Measurements from ENCODE around the gene TTC39B.

The TTC39B gene

DNA sequence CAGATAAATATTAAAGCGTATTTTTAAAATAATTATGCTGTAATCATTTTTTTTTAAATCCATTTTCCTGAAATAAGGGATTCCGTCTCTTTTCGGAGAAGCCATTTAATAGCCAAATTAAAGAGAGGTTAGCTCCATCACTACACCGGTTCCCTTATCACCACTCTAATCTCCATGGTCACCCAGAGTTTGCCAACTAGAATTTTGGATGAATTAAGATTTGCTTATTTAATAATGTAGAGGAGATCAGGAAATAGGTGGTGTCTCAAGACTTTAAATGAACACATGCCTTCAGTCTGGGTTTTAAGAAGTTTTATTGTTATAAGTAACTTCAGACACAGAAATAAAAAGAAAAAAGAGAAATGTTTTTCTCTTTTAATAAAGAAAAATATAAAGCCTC, 151.7 kb downstream of the TTC39B start:
- Histone ChIP-seq H3K27me3 (ENCODE audit: low read depth) (no peaks in the 10 kb centered on the region), H3K36me3 (replicated peaks) (no peaks in the 10 kb centered on the region), H3K4me1 (no peaks in the 10 kb centered on the region), H3K4me3 (no peak overlapping the region), H3K9me3 (no peaks in the 10 kb centered on the region)
- in situ Hi-C loops (cut with MboI; ENCODE audit: low sequenced_read_pairs), result no loop called here
- no peak for DNase-seq (ENCODE audit: low spot score in 2 of 2)

DNA sequence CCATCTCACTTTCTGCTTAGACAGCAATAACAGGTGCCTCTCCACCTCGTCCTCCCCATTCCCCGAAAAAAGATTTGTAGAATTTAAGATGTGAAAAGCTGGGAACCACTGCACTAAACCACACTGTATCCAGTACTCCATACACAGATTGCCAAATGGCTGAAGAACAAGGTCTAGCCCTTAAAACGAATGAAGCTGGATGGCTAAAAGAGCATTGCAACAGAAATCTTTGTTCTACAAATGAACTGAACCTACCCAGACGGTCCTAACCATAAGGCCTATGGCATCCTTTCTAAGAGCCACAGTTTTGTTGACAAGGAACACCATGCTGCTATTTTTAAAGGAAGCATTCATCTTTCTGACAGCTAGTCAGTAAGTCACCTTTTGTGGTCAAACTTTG, 152.3 kb downstream of the TTC39B start:
- Histone ChIP-seq H3K27me3 (ENCODE audit: low read depth) (no peaks in the 10 kb centered on the region), H3K4me3 (no peak overlapping the region), H3K9me3 (no peaks in the 10 kb centered on the region), H3K36me3 (replicated peaks) (no peaks in the 10 kb centered on the region), H3K4me1 (no peaks in the 10 kb centered on the region)
- in situ Hi-C loops (cut with MboI; ENCODE audit: low sequenced_read_pairs), result no loop called here
- no peak for DNase-seq (ENCODE audit: low spot score in 2 of 2)

- DNase-seq (ENCODE audit: low spot score in 2 of 2), result no peak
- Histone ChIP-seq H3K36me3 (replicated peaks) (no peaks in the 10 kb centered on the region), H3K27me3 (ENCODE audit: low read depth) (no peaks in the 10 kb centered on the region), H3K4me3 (no peak overlapping the region), H3K9me3 (no peaks in the 10 kb centered on the region), H3K4me1 (no peaks in the 10 kb centered on the region)
- in situ Hi-C loops (cut with MboI; ENCODE audit: low sequenced_read_pairs), result no loop called here
Measured at GRCh38 chr9:15153961-15154360, 153.1 kb downstream of the TTC39B start.

DNA sequence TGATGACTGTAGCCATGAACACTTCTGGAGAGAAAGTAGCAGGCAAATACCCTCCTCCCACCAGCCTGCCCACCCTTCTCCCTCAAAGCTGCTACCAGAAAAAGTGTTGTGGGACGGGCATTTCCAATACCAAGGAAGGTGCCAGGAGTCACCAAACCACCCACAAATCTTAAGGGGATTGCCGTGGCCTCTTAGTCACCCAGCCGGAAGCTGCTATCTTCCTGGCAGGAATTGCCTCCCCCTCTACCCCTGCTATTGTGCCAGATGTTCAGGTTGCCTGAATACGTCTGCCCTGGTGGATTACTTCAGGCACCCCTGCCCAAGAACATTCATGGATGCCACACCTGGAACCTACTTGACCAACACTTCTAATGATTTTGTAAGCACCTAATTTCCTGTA, 156.1 kb downstream of the TTC39B start:
- Histone ChIP-seq H3K4me1 (no peaks in the 10 kb centered on the region), H3K4me3 (no peak overlapping the region), H3K36me3 (replicated peaks) (no peaks in the 10 kb centered on the region), H3K27me3 (ENCODE audit: low read depth) (no peaks in the 10 kb centered on the region), H3K9me3 (no peaks in the 10 kb centered on the region)
- no peak for DNase-seq (ENCODE audit: low spot score in 2 of 2)
- in situ Hi-C loops (cut with MboI; ENCODE audit: low sequenced_read_pairs), result no loop called here

GRCh38 chr9:15149450-15149849, 157.6 kb downstream of the TTC39B start:
- Histone ChIP-seq H3K36me3 (replicated peaks) (no peaks in the 10 kb centered on the region; the same call in 1 of the 2 replicates), H3K9me3 (no peaks in the 10 kb centered on the region), H3K4me1 (no peaks in the 10 kb centered on the region), H3K27me3 (ENCODE audit: low read depth) (no peaks in the 10 kb centered on the region), H3K4me3 (no peak overlapping the region)
- DNase-seq (ENCODE audit: low spot score in 2 of 2), result no peak
- in situ Hi-C loops (cut with MboI; ENCODE audit: low sequenced_read_pairs), result no loop called here

DNA sequence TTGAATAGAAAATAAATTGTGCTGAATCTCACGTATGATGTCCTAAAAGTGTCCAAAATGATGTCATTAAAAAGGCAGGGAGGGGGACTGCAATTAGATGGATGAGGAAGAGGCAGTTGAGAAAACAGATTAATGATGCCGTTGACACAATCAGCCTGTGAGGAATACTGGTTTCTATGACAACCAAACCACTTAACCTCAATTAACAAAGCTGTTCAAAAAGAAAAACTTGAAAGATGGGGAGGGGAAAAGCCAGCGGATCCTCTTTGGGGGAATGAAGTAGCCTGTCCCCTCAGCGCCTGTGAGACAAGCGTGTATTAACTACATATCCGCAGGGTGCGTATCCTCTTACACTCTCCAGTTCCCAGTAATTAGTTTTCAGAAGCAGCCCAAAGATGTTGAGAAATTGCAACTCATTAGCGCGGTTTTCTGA, 160.7 kb downstream of the TTC39B start:
- Histone ChIP-seq H3K4me3 (no peak overlapping the region), H3K9me3 (no peaks in the 10 kb centered on the region), H3K4me1 (no peaks in the 10 kb centered on the region), H3K27me3 (ENCODE audit: low read depth) (no peaks in the 10 kb centered on the region; the same call in 1 of the 2 replicates), H3K36me3 (replicated peaks) (no peaks in the 10 kb centered on the region; the same call in 1 of the 2 replicates)
- no peak for DNase-seq (ENCODE audit: low spot score in 2 of 2)
- in situ Hi-C loops (cut with MboI; ENCODE audit: low sequenced_read_pairs), result no loop called here

DNA sequence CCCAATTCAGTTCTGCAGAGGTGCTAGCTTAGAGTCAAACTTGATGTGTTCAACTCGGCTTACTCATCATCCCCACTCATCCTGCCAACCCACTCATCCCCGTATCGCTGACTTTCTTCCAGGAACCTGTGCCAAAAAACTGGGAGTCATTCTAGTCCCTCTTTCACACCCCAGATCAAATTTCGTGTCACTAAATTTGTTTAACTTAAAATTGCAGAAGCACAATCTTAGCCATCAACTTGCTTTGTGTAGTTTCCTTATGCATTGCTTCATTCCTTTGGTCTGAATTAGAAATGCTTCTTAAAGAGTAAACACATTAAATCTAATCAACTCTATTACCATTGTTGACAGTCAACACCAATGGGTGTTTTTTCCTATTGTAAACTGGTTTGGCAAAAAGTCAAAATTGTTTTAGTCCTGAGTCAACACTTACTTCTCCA, 162.4 kb downstream of the TTC39B start:
- H3K27me3 ChIP-seq (ENCODE audit: low read depth), result no peaks in the 10 kb centered on the region; the same call in 1 of the 2 replicates
- DNase-seq (ENCODE audit: low spot score in 2 of 2), result no peak
- no peaks in the 10 kb centered on the region for H3K4me1 ChIP-seq
- no peak overlapping the region for H3K4me3 ChIP-seq
- no peaks in the 10 kb centered on the region for H3K9me3 ChIP-seq
- no peaks in the 10 kb centered on the region; the same call in 1 of the 2 replicates for H3K36me3 ChIP-seq (replicated peaks)
- in situ Hi-C loops (cut with MboI; ENCODE audit: low sequenced_read_pairs), result no loop called here

- Histone ChIP-seq H3K36me3 (replicated peaks) (no peaks in the 10 kb centered on the region; the same call in 1 of the 2 replicates), H3K9me3 (no peaks in the 10 kb centered on the region), H3K4me3 (no peak overlapping the region), H3K4me1 (no peaks in the 10 kb centered on the region), H3K27me3 (ENCODE audit: low read depth) (no peaks in the 10 kb centered on the region; the same call in 1 of the 2 replicates)
- DNase-seq (ENCODE audit: low spot score in 2 of 2), result no peak
- in situ Hi-C loops (cut with MboI; ENCODE audit: low sequenced_read_pairs), result no loop called here
Measured at GRCh38 chr9:15142878-15143534, 164.0 kb downstream of the TTC39B start.

DNA sequence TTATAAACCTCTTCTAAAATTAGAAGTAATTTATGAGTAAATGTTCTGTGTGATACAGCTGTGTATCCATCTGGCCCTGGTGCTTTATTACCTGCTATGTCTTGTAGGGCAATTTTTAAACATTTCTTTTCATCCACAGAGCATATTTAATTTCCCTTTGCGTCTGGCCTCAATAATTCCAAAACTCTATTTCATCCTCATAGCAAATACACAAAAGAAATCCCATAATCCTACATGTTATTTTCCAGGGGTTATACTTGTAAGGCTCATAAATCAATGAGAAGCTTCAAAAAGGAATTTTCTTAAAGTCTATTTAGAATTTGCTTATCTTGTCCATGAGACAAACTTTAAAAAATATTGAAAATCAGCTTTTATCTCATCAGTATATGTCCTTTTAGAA, 167.0 kb downstream of the TTC39B start:
- Histone ChIP-seq H3K9me3 (no peaks in the 10 kb centered on the region), H3K4me1 (peaks cover under 1% of the 10 kb centered on the region), H3K36me3 (replicated peaks) (no peaks in the 10 kb centered on the region; the same call in 1 of the 2 replicates), H3K4me3 (no peak overlapping the region), H3K27me3 (ENCODE audit: low read depth) (no peaks in the 10 kb centered on the region; the same call in 1 of the 2 replicates)
- DNase-seq (ENCODE audit: low spot score in 2 of 2), result no peak
- in situ Hi-C loops (cut with MboI; ENCODE audit: low sequenced_read_pairs), result no loop called here

- no peak for DNase-seq (ENCODE audit: low spot score in 2 of 2)
- H3K27me3 ChIP-seq (ENCODE audit: low read depth), result no peaks in the 10 kb centered on the region; the same call in 1 of the 2 replicates
- H3K36me3 ChIP-seq (replicated peaks), result no peaks in the 10 kb centered on the region
- no peaks in the 10 kb centered on the region for H3K9me3 ChIP-seq
- in situ Hi-C loops (cut with MboI; ENCODE audit: low sequenced_read_pairs), result no loop called here
- peaks cover 3% of the 10 kb centered on the region for H3K4me1 ChIP-seq
- no peak overlapping the region for H3K4me3 ChIP-seq
Measured at GRCh38 chr9:15139469-15139868, 167.5 kb downstream of the TTC39B start.

- DNase-seq (ENCODE audit: low spot score in 2 of 2), result no peak
- no peaks in the 10 kb centered on the region for H3K9me3 ChIP-seq
- peaks cover 3% of the 10 kb centered on the region for H3K4me1 ChIP-seq
- H3K36me3 ChIP-seq (replicated peaks), result no peaks in the 10 kb centered on the region
- H3K4me3 ChIP-seq, result no peak overlapping the region
- H3K27me3 ChIP-seq (ENCODE audit: low read depth), result no peaks in the 10 kb centered on the region; the same call in 1 of the 2 replicates
- in situ Hi-C loops (cut with MboI; ENCODE audit: low sequenced_read_pairs), result no loop called here
Measured at GRCh38 chr9:15138357-15138686, 168.7 kb downstream of the TTC39B start.

GRCh38 chr9:15137658-15138356, 169.2 kb downstream of the TTC39B start:
- H3K27me3 ChIP-seq (ENCODE audit: low read depth), result no peaks in the 10 kb centered on the region
- in situ Hi-C loops (cut with MboI; ENCODE audit: low sequenced_read_pairs), result no loop called here

GRCh38 chr9:15137089-15137488, 169.9 kb downstream of the TTC39B start:
- no peak overlapping the region for H3K4me3 ChIP-seq
- in situ Hi-C loops (cut with MboI; ENCODE audit: low sequenced_read_pairs), result no loop called here

More at GRCh38 chr9:15137658-15138356, 169.2 kb downstream of the TTC39B start:
- no peak overlapping the region for H3K4me3 ChIP-seq
- DNase-seq (ENCODE audit: low spot score in 2 of 2), result no peak
- H3K9me3 ChIP-seq, result no peaks in the 10 kb centered on the region
- peaks cover 3% of the 10 kb centered on the region for H3K4me1 ChIP-seq
- no peaks in the 10 kb centered on the region for H3K36me3 ChIP-seq (replicated peaks)

DNA sequence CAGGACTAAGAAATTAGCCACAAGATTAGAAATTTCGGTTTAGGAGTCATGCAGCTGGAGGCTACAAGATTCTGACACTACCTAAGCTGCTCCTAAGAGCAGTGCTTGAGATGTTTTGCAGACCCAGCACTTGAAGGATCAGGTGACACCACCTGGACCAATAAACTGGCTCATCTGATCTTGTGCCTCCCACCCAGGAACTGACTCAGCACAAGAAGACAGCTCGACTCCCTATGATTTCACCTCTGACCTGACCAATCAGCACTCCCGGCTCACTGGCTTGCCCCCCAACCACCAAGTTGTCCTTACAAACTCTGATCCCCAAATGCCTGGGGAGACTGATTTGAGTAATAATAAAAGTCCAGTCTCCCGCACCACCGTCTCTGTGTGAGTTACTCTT, 170.4 kb downstream of the TTC39B start:
- H3K36me3 ChIP-seq (replicated peaks), result no peaks in the 10 kb centered on the region
- H3K4me3 ChIP-seq, result no peak overlapping the region
- in situ Hi-C loops (cut with MboI; ENCODE audit: low sequenced_read_pairs), result no loop called here
- peaks cover 3% of the 10 kb centered on the region for H3K4me1 ChIP-seq
- no peak for DNase-seq (ENCODE audit: low spot score in 2 of 2)
- no peaks in the 10 kb centered on the region for H3K9me3 ChIP-seq
- H3K27me3 ChIP-seq (ENCODE audit: low read depth), result no peaks in the 10 kb centered on the region

More at GRCh38 chr9:15137089-15137488, 169.9 kb downstream of the TTC39B start:
- no peaks in the 10 kb centered on the region for H3K9me3 ChIP-seq
- peaks cover 3% of the 10 kb centered on the region for H3K4me1 ChIP-seq
- no peak for DNase-seq (ENCODE audit: low spot score in 2 of 2)
- no peaks in the 10 kb centered on the region for H3K27me3 ChIP-seq (ENCODE audit: low read depth)
- H3K36me3 ChIP-seq (replicated peaks), result no peaks in the 10 kb centered on the region

Data from HAP-1 (cell line).